GM23338 (cell line): Measurements from ENCODE around the gene CACNA1A. TPM values are rescaled to one million over a fixed set of nuclear protein-coding genes. Genes with fewer than 3 reads are reported as not detected.

Experiments used
- EZH2phosphoT487 ChIP-seq: fragments of 200-600 bp; sonication (generic); IDR thresholded peaks from one replicate; pipeline ENCODE4 v1.8.1; 2018; ENCODE audit warnings: antibody characterized with exemption; ENCODE audit not compliant: unreplicated experiment
- JUNB ChIP-seq: IDR thresholded peaks from one replicate; pipeline ENCODE4 v1.6.1; 2016; ENCODE audit warnings: antibody characterized with exemption; ENCODE audit not compliant: unreplicated experiment
- NANOG ChIP-seq: IDR thresholded peaks from 2 replicates; pipeline ENCODE4 v1.6.1; 2016; ENCODE audit warnings: antibody characterized with exemption, borderline replicate concordance
- POLR2AphosphoS5 ChIP-seq: IDR thresholded peaks from 2 replicates; pipeline ENCODE4 v1.6.1; 2016; ENCODE audit warnings: antibody characterized with exemption, low read depth
- ZNF331 ChIP-seq: fragments of 250-450 bp; sonication (Bioruptor Pico); IDR thresholded peaks from 2 replicates; pipeline ENCODE4 v1.5.0; 2020; ENCODE audit warnings: low read depth, mild to moderate bottlenecking, moderate library complexity
- polyA plus RNA-seq: library from polyadenylated mRNA; unstranded; fragments of >200 nt; fragmentation: Nextera tagmentation; extraction: Ambion mirVana; gene quantifications from 2 replicates; pipeline ENCODE4 v1.2.1, GENCODE V29; 2016
- total RNA-seq: library from RNA; depleted of rRNA; stranded (reverse); fragments of >200 nt; shearing (Covaris generic); gene quantifications from 2 replicates; pipeline ENCODE4 v1.2.3, GENCODE V29; 2014
- TF ChIP-seq, protein P1 (sequence below): fragments of 250-450 bp; sonication (Bioruptor Pico); IDR thresholded peaks from 2 replicates; pipeline ENCODE4 v1.5.0; 2020; ENCODE audit warnings: mild to moderate bottlenecking, moderate library complexity
- TF ChIP-seq, protein P2 (sequence below), 2 experiments: fragments of 200-600 bp in 1 of 2; sonication (generic) in 1 of 2; conservative IDR thresholded peaks; 2 replicates each; pipeline versions ENCODE4 v1.5.1 to v1.6.1; 2016 to 2017; ENCODE audit warnings: antibody characterized with exemption in 2 of 2, low read depth in 2 of 2, mild to moderate bottlenecking in 2 of 2, moderate library complexity in 1 of 2
- TF ChIP-seq, protein P3 (sequence below): IDR thresholded peaks from 2 replicates; pipeline ENCODE4 v1.6.1; 2016; ENCODE audit warnings: antibody characterized with exemption

Gene CACNA1A
- total and polyA plus RNA-seq, 2 experiments from 2014 or later, result 7.4 to 20.3 TPM

DNA sequence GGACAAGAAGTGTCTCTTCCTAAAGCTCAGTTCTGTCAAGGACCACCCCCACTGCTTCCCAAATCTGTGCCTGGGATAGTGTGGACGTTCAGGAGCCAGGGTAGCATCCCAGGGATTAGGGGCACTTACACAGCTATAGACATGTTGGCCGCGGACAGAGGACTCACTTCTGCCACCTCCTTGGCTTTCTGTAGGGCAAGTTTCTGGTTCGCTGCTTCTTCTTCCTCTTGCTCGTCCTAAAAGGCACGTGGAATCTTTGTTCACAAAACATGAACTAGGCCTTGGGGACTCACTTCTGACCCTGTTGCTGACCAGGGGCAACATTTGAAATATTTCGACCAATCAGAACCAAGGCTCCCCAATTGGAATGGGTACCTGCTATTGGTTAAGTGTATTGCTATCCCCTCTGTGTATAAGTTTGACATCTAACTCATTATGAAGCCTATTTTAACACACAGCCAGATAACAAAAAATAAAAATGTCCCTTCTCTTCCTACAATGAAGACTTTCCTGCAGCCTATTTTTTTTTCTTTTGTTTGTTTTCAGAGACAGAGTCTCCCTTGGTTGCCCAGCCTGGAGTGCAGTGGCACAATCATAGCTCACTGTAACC, 205.8 kb downstream of the CACNA1A start (continued):
- TF ChIP-seq, protein P1, sequence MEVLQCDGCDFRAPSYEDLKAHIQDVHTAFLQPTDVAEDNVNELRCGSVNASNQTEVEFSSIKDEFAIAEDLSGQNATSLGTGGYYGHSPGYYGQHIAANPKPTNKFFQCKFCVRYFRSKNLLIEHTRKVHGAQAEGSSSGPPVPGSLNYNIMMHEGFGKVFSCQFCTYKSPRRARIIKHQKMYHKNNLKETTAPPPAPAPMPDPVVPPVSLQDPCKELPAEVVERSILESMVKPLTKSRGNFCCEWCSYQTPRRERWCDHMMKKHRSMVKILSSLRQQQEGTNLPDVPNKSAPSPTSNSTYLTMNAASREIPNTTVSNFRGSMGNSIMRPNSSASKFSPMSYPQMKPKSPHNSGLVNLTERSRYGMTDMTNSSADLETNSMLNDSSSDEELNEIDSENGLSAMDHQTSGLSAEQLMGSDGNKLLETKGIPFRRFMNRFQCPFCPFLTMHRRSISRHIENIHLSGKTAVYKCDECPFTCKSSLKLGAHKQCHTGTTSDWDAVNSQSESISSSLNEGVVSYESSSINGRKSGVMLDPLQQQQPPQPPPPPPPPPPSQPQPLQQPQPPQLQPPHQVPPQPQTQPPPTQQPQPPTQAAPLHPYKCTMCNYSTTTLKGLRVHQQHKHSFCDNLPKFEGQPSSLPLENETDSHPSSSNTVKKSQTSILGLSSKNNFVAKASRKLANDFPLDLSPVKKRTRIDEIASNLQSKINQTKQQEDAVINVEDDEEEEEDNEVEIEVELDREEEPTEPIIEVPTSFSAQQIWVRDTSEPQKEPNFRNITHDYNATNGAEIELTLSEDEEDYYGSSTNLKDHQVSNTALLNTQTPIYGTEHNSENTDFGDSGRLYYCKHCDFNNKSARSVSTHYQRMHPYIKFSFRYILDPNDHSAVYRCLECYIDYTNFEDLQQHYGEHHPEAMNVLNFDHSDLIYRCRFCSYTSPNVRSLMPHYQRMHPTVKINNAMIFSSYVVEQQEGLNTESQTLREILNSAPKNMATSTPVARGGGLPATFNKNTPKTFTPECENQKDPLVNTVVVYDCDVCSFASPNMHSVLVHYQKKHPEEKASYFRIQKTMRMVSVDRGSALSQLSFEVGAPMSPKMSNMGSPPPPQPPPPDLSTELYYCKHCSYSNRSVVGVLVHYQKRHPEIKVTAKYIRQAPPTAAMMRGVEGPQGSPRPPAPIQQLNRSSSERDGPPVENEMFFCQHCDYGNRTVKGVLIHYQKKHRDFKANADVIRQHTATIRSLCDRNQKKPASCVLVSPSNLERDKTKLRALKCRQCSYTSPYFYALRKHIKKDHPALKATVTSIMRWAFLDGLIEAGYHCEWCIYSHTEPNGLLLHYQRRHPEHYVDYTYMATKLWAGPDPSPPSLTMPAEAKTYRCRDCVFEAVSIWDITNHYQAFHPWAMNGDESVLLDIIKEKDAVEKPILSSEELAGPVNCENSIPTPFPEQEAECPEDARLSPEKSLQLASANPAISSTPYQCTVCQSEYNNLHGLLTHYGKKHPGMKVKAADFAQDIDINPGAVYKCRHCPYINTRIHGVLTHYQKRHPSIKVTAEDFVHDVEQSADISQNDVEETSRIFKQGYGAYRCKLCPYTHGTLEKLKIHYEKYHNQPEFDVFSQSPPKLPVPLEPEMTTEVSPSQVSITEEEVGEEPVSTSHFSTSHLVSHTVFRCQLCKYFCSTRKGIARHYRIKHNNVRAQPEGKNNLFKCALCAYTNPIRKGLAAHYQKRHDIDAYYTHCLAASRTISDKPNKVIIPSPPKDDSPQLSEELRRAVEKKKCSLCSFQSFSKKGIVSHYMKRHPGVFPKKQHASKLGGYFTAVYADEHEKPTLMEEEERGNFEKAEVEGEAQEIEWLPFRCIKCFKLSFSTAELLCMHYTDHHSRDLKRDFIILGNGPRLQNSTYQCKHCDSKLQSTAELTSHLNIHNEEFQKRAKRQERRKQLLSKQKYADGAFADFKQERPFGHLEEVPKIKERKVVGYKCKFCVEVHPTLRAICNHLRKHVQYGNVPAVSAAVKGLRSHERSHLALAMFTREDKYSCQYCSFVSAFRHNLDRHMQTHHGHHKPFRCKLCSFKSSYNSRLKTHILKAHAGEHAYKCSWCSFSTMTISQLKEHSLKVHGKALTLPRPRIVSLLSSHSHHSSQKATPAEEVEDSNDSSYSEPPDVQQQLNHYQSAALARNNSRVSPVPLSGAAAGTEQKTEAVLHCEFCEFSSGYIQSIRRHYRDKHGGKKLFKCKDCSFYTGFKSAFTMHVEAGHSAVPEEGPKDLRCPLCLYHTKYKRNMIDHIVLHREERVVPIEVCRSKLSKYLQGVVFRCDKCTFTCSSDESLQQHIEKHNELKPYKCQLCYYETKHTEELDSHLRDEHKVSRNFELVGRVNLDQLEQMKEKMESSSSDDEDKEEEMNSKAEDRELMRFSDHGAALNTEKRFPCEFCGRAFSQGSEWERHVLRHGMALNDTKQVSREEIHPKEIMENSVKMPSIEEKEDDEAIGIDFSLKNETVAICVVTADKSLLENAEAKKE (CRISPR knock-in tag), result no peak
- TF ChIP-seq, protein P2, sequence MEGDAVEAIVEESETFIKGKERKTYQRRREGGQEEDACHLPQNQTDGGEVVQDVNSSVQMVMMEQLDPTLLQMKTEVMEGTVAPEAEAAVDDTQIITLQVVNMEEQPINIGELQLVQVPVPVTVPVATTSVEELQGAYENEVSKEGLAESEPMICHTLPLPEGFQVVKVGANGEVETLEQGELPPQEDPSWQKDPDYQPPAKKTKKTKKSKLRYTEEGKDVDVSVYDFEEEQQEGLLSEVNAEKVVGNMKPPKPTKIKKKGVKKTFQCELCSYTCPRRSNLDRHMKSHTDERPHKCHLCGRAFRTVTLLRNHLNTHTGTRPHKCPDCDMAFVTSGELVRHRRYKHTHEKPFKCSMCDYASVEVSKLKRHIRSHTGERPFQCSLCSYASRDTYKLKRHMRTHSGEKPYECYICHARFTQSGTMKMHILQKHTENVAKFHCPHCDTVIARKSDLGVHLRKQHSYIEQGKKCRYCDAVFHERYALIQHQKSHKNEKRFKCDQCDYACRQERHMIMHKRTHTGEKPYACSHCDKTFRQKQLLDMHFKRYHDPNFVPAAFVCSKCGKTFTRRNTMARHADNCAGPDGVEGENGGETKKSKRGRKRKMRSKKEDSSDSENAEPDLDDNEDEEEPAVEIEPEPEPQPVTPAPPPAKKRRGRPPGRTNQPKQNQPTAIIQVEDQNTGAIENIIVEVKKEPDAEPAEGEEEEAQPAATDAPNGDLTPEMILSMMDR (conservative IDR thresholded peaks at IDR 0.05; ENCODE audit: low read depth in 2 of 2), result no peak
- TF ChIP-seq JUNB, result no peak
- no peak for TF ChIP-seq EZH2phosphoT487
- TF ChIP-seq, protein P3, sequence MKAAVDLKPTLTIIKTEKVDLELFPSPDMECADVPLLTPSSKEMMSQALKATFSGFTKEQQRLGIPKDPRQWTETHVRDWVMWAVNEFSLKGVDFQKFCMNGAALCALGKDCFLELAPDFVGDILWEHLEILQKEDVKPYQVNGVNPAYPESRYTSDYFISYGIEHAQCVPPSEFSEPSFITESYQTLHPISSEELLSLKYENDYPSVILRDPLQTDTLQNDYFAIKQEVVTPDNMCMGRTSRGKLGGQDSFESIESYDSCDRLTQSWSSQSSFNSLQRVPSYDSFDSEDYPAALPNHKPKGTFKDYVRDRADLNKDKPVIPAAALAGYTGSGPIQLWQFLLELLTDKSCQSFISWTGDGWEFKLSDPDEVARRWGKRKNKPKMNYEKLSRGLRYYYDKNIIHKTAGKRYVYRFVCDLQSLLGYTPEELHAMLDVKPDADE, result no peak
- no peak for TF ChIP-seq ZNF331 (CRISPR knock-in tag)
- no peak for TF ChIP-seq NANOG
- TF ChIP-seq POLR2AphosphoS5, result no peak
